HepG2 (cell line): ENCODE measurements around the gene SLC13A3. TPM values are rescaled to one million over a fixed set of nuclear protein-coding genes. Genes with fewer than 3 reads are reported as not detected.

Experiments
- ARID2 ChIP-seq: sonication (generic); formaldehyde crosslinking; IDR thresholded peaks from 2 replicates; pipeline ENCODE4 v1.8.1; 2022; ENCODE audit warnings: mild to moderate bottlenecking, missing genetic modification reagents, borderline replicate concordance
- ATF2 ChIP-seq: sonication (generic); formaldehyde crosslinking; IDR thresholded peaks from 2 replicates; pipeline ENCODE4 v1.4.0; 2020; ENCODE audit warnings: missing genetic modification reagents
- ATRX ChIP-seq: sonication (generic); formaldehyde crosslinking; IDR thresholded peaks from 2 replicates; pipeline ENCODE4 v1.4.0; 2020; ENCODE audit warnings: missing genetic modification reagents, borderline replicate concordance
- DR1 ChIP-seq: sonication (generic); formaldehyde crosslinking; IDR thresholded peaks from 2 replicates; pipeline ENCODE4 v1.8.0; 2021; ENCODE audit warnings: mild to moderate bottlenecking, missing genetic modification reagents, inconsistent platforms
- EZH2 ChIP-seq: conservative IDR thresholded peaks from 2 replicates; pipeline ENCODE4 v1.6.1; 2012; ENCODE audit warnings: mild to moderate bottlenecking, low read depth, low read length, moderate library complexity
- KAT2B ChIP-seq: fragments of 150-350 bp; IDR thresholded peaks from 2 replicates; pipeline ENCODE4 v1.6.1; 2014; ENCODE audit warnings: low read depth, low read length, borderline replicate concordance
- KLF6 ChIP-seq: IDR thresholded peaks from 2 replicates; pipeline ENCODE4 v1.8.0; 2016; ENCODE audit warnings: missing biosample characterization, missing genetic modification reagents
- PCBP2 ChIP-seq: fragments of 200-400 bp; formaldehyde crosslinking; optimal IDR thresholded peaks from 2 replicates; pipeline ENCODE3; 2018; ENCODE audit warnings: low read length, low read depth; ENCODE audit not compliant: poor library complexity, severe bottlenecking
- REXO4 ChIP-seq: sonication (generic); formaldehyde crosslinking; IDR thresholded peaks from 2 replicates; pipeline ENCODE4 v1.8.0; 2022; ENCODE audit warnings: missing genetic modification reagents, mild to moderate bottlenecking, borderline replicate concordance
- SPEN ChIP-seq: sonication (generic); formaldehyde crosslinking; IDR thresholded peaks from 2 replicates; pipeline ENCODE4 v1.5.1; 2020; ENCODE audit warnings: low read depth, mild to moderate bottlenecking, missing genetic modification reagents
- SSRP1 ChIP-seq: IDR thresholded peaks from 2 replicates; pipeline ENCODE4 v1.6.1; 2016; ENCODE audit warnings: control low read depth
- THYN1 ChIP-seq: sonication (generic); formaldehyde crosslinking; IDR thresholded peaks from 2 replicates; pipeline ENCODE4 v1.8.1; 2023; ENCODE audit warnings: low read depth, mild to moderate bottlenecking, moderate library complexity, missing genetic modification reagents, borderline replicate concordance
- ZBTB21 ChIP-seq: sonication (generic); formaldehyde crosslinking; IDR thresholded peaks from 2 replicates; pipeline ENCODE4 v1.4.0; 2020; ENCODE audit warnings: missing genetic modification reagents
- ZBTB3 ChIP-seq: sonication (generic); formaldehyde crosslinking; IDR thresholded peaks from 2 replicates; pipeline ENCODE4 v1.4.0; 2020; ENCODE audit warnings: low read depth, mild to moderate bottlenecking, moderate library complexity, missing genetic modification reagents, borderline replicate concordance
- ZNF142 ChIP-seq: sonication (generic); formaldehyde crosslinking; IDR thresholded peaks from 2 replicates; pipeline ENCODE4 v1.4.0; 2020; ENCODE audit warnings: missing genetic modification reagents
- ZNF224 ChIP-seq: sonication (generic); formaldehyde crosslinking; IDR thresholded peaks from 2 replicates; pipeline ENCODE4 v1.5.0; 2020; ENCODE audit warnings: mild to moderate bottlenecking, missing genetic modification reagents
- ZNF354B ChIP-seq: sonication (generic); formaldehyde crosslinking; IDR thresholded peaks from 2 replicates; pipeline ENCODE4 v1.8.0; 2022; ENCODE audit warnings: mild to moderate bottlenecking, missing genetic modification reagents
- ZNF597 ChIP-seq: sonication (generic); formaldehyde crosslinking; IDR thresholded peaks from 2 replicates; pipeline ENCODE4 v1.5.0; 2020; ENCODE audit warnings: missing genetic modification reagents
- ZNF784 ChIP-seq: sonication (generic); formaldehyde crosslinking; IDR thresholded peaks from 2 replicates; pipeline ENCODE4 v1.5.1; 2020; ENCODE audit warnings: missing genetic modification reagents, mild to moderate bottlenecking, borderline replicate concordance
- polyA plus RNA-seq, 8 experiments: library from polyadenylated mRNA; depleted of rRNA in 3 of 8; stranded (reverse) in 7 of 8; unstranded in 1 of 8; fragments of >200 nt; fragmentation: Illumina TruSeq in 4 of 8; extraction: Trizol in 4 of 8; gene quantifications; 2 replicates each; pipeline versions ENCODE4 v1.2.1 to v1.2.3, GENCODE V29; 2011 to 2016; ENCODE audit warnings: low read depth in 4 of 8, missing spikeins in 1 of 8, mixed read lengths in 1 of 8; ENCODE audit not compliant: insufficient read depth in 1 of 8
- total RNA-seq, 5 experiments: library from RNA; depleted of rRNA; stranded (reverse); fragments of >200 nt; fragmentation: Illumina TruSeq; extraction: Trizol; gene quantifications; 2 replicates each; pipeline ENCODE4 v1.2.3, GENCODE V29; 2016; ENCODE audit warnings: low read depth in 1 of 5

The SLC13A3 gene
- total and polyA plus RNA-seq, 2 of the 13 experiments (the other 11 are each of a cell fraction or from before 2014, with no cell fraction given): 66.5 to 76.0 TPM

- TF ChIP-seq ZNF142 (CRISPR knock-in tag) (peak; percentile 12), PCBP2 (no peak), EZH2 (no peak), ZBTB3 (peak; percentile 73; the same call in 1 of the 2 replicates), ARID2 (no peak), ATF2 (CRISPR knock-in tag) (peak; percentile 93), KAT2B (peak; percentile 70; the same call in 1 of the 2 replicates), REXO4 (CRISPR knock-in tag) (no peak), THYN1 (CRISPR knock-in tag) (no peak), ZNF354B (CRISPR knock-in tag) (no peak), ZBTB21 (CRISPR knock-in tag) (peak; percentile 61; the same call in 1 of the 2 replicates), ZNF784 (CRISPR knock-in tag) (0 out of 2 replicates have a peak, but pooled peaks have one; percentile 71), SPEN (peak; percentile 47; the same call in 1 of the 2 replicates), ZNF597 (CRISPR knock-in tag) (no peak), ZNF224 (CRISPR knock-in tag) (no peak), ATRX (CRISPR knock-in tag) (no peak), SSRP1 (CRISPR knock-in tag) (peak; percentile 22; the same call in 1 of the 2 replicates), DR1 (CRISPR knock-in tag) (no peak), KLF6 (CRISPR knock-in tag) (peak; percentile 84)
These were observed 19.6 kb upstream of the SLC13A3 start (continued) for GRCh38 chr20:46670585-46671584.
